GM12892 (cell line): ENCODE data around the gene GPR35.

Experiments used
- DNase-seq: peaks from one replicate; pipeline ENCODE4 v3.0.0; 2011; ENCODE audit not compliant: insufficient read length
- FAIRE-seq: peaks from 2 replicates; lab custom pipeline; 2011; peaks lifted over from hg19 to GRCh38; lab: Jason Lieb, UNC
- POLR2A ChIP-seq: IDR thresholded peaks from 2 replicates; pipeline ENCODE4 v1.6.1; 2011; ENCODE audit warnings: low read depth, low read length, control low read depth
- POLR2AphosphoS5 ChIP-seq: IDR thresholded peaks from 2 replicates; pipeline ENCODE4 v1.6.1; 2011; ENCODE audit warnings: low read depth, low read length, control low read depth
- TAF1 ChIP-seq: IDR thresholded peaks from 2 replicates; pipeline ENCODE4 v1.6.1; 2011; ENCODE audit warnings: low read depth, mild to moderate bottlenecking, control low read depth, low read length, borderline replicate concordance

GPR35 gene

GRCh38 chr2:240629968-240630770 is 4.9 kb downstream of the GPR35 start:
- peak; percentile 8 for DNase-seq
- FAIRE-seq: no peak
- no peak for TF ChIP-seq TAF1
- no peak for TF ChIP-seq POLR2A
- no peak for TF ChIP-seq POLR2AphosphoS5

DNA sequence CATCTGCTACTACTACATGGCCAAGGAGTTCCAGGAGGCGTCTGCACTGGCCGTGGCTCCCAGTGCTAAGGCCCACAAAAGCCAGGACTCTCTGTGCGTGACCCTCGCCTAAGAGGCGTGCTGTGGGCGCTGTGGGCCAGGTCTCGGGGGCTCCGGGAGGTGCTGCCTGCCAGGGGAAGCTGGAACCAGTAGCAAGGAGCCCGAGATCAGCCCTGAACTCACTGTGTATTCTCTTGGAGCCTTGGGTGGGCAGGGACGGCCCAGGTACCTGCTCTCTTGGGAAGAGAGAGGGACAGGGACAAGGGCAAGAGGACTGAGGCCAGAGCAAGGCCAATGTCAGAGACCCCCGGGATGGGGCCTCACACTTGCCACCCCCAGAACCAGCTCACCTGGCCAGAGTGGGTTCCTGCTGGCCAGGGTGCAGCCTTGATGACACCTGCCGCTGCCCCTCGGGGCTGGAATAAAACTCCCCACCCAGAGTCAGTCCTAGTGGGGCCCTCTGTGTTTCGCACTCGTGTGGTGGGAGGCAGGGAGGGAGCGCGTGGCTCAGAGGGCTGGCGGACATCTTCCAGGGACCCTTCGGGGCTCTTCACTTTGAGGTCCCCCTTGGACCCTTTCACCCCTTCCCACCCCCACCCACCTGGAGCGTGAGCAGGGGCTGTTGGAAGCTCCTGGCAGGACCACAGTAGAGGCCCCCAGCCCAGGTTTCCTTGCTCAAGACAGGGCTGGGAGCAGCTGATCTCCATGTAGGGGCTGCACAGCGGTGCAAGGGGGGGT is 5.7 kb downstream of the GPR35 start:
- TF ChIP-seq POLR2AphosphoS5: no peak
- no peak for TF ChIP-seq POLR2A
- TF ChIP-seq TAF1: no peak
- DNase-seq: peak; percentile 6
- FAIRE-seq: no peak

- TF ChIP-seq TAF1 (no peak), POLR2A (no peak), POLR2AphosphoS5 (no peak)
- DNase-seq (peak; percentile 14), FAIRE-seq (no peak)
These were observed 6.4 kb downstream of the GPR35 start for GRCh38 chr2:240631548-240632305.

- FAIRE-seq (no peak), DNase-seq (no peak)
- TF ChIP-seq POLR2A (no peak), TAF1 (no peak), POLR2AphosphoS5 (no peak)
These were observed 7.0 kb downstream of the GPR35 start for GRCh38 chr2:240632306-240632721.

DNA sequence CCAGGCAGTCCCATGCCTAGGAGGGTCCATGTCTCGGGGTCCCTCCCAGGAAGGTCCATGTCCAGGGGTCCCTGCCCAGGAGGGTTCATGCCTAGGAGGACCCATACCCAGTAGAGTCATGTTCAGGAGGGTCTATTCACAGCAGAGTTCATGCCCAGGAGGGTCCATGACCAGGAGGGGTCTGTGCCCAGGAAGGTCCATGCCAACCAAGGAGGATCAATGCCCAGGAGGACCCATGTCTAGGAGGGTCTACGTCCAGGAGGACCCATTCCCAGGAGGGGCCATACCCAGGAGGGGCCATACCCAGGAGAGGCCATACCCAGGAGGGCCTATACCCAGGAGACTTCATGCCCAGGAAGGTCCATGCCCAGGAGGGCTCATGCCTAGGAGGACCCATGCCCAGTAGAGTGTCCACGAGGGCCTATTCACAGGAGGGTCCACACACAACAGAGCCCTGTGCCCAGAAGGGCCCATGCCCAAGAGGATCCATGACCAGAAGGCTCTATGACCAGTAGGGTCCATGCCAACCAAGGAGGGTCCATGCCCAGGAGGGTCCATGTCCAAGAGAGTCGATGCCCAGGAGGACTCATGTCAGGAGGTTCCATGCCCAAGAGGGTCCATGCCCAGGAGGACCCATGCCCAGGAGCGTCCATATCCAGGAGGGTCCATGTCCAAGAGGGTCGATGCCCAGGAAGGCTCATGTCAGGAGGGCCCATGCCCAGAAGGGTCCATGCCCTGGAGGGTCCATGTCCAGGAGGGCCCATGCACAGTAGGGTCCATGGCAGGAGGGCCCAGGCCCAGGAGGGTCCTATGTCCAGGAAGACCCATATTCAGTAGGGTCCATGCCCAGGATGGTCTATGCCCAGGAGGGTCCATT is 10.1 kb downstream of the GPR35 start:
- no peak for DNase-seq
- FAIRE-seq: no peak

GRCh38 chr2:240635998-240636547 is 10.8 kb downstream of the GPR35 start:
- FAIRE-seq (no peak), DNase-seq (no peak)
- no peak for TF ChIP-seq POLR2A
- no peak for TF ChIP-seq TAF1
- no peak for TF ChIP-seq POLR2AphosphoS5

More for the DNA sequence above, 10.1 kb downstream of the GPR35 start:
- TF ChIP-seq POLR2AphosphoS5 (no peak), TAF1 (no peak), POLR2A (no peak)

DNA sequence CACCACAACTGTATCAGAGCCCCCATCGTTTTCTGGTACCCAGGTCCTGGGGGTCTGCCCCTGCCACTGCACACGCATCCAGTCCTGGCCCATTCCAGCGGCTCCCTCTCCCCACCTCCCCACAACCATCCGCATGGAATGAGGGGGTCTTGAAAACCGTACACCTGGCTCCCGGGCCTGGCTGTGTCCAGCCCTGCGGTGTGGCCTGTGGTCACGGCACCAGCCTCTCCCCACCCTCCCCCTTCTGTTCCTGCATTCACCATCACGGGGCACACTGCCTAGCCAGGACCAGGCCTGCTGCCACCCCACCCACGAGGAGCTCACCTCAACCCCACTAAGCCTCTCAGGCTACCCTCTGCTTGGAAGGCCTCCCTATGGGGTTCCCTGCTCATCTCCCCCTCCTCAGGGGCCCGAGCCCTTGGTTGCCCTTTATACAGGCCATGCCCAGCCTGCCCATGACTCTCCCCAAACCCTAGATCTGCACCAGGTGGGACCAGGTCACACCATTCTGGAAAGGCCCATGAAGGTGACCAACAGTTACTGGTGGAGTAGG is 11.4 kb downstream of the GPR35 start:
- peak; percentile 9 for DNase-seq
- TF ChIP-seq POLR2A (no peak), POLR2AphosphoS5 (no peak), TAF1 (no peak)
- FAIRE-seq: no peak

DNA sequence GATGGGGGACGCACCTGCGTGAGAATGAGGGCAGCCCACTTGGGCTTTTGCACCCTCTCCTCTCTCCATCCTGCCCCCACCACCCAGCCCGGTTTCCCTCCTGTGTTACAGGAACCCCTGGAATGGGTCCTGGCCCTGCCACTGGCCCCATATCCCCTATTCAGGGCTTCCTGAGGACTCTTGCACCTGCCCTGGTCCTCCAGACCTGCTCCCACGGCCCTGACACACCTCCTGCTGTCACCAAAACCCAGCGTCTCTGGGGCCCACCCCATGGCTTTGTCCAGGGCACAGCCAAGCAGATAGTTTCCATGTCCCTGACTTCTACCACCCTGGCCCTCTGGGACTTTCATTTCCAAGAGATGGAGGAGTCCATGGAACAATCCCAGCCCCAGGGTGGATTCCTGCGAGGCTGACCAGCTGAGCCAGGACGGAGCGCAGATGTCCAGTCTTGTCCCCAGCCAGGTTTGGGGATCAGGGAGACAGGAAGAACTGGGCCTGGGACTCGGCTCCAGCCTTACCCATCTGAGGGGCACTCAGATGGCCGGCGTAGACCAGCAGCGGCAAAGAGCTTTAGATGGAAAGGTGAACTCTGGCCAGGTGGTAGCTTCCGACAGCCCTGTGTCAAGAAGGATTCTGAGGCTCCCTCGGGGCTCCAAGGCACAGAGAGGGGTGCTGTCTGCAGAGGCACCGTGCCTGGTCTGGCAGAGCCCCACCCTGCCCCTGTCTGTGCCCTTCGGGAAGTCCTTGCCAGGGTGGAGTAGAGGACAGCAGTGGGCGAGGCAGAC is 12.0 kb downstream of the GPR35 start:
- DNase-seq (peak; percentile 22), FAIRE-seq (no peak)

DNA sequence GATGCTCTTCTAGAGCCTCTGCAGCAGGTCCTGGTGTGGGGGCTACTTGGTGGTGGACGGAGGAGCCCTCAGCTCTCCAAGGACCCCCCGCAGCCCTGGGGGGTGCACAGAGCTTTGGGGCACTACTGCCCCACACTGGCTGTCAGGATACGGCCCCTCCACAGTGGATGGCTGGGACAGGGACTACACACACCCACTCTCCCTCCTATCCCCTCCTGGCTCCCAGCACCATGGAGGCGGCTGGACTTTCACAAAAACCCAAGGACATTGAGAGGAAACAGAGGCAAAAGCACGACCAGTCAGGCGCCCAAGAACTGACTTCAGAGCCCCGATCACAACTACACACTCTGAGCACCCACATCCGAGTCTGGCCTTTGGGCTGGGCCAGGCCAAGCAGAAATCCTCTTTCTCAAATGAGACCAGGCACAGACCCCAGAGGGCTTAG is 12.6 kb downstream of the GPR35 start:
- peak; percentile 7 for DNase-seq
- TF ChIP-seq TAF1: no peak
- FAIRE-seq: no peak

More for the DNA sequence above, 12.0 kb downstream of the GPR35 start:
- TF ChIP-seq POLR2A (no peak), POLR2AphosphoS5 (no peak), TAF1 (no peak)
